ENCODE data around the gene NTPCR.

- TF ChIP-seq CTCF (IDR thresholded peaks at IDR 0.05) = no peak
- no peak for TF ChIP-seq POLR2A (IDR thresholded peaks at IDR 0.05)
These were observed 36.8 kb downstream of the NTPCR start for GRCh38 chr1:232987046-232987773.
